Transverse colon (tissue), 4 donors: Measurements from ENCODE around the gene LYSMD2.
"Not testable (repeated sequence)": the region's sequence is repeated elsewhere in the genome, so short reads cannot be mapped to it uniquely, and the experiment has no call there.

ENCODE experiments used
- POLR2A ChIP-seq: fragments of 450-650 bp; IDR thresholded peaks from one replicate; pipeline ENCODE4 v1.6.1; 2016; ENCODE audit warnings: antibody characterized with exemption, mild to moderate bottlenecking, moderate library complexity
- POLR2AphosphoS5 ChIP-seq, 3 donors: sonication (generic); formaldehyde crosslinking; IDR thresholded peaks; one replicate each; pipeline ENCODE4 v1.6.1; 2016; ENCODE audit warnings: antibody characterized with exemption in 3 of 3
- TF ChIP-seq, protein P1 (sequence below), 5 experiments: fragments of 200-600 bp in 3 of 5; fragments of 450-650 bp in 2 of 5; sonication (generic) in 3 of 5; IDR thresholded peaks; 1 replicate in 2 of 5; 2 replicates in 3 of 5; pipeline ENCODE4 v1.5.1; 2016 to 2017; ENCODE audit warnings: antibody characterized with exemption in 5 of 5, inconsistent platforms in 3 of 5, mild to moderate bottlenecking in 2 of 5, moderate library complexity in 1 of 5

DNA sequence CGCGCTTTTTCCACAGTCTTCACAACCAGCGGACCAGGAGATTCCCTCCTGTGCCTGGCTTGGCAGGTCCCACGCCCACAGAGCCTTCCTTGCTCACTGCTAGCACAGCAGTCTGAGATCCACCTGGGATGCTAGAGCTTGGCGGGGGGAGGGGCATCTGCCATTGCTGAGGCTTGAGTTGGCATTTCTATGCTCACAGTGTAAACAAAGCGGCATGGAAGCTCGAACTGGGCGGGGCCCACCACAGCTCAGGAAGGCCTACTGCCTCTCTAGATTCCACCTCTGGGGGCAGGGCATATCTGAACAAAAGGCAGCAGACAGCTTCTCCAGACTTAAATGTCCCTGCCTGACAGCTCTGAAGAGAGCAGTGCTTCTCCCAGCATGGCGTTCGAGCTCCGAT, 49.7 kb upstream of the LYSMD2 start:
- TF ChIP-seq, protein P1, sequence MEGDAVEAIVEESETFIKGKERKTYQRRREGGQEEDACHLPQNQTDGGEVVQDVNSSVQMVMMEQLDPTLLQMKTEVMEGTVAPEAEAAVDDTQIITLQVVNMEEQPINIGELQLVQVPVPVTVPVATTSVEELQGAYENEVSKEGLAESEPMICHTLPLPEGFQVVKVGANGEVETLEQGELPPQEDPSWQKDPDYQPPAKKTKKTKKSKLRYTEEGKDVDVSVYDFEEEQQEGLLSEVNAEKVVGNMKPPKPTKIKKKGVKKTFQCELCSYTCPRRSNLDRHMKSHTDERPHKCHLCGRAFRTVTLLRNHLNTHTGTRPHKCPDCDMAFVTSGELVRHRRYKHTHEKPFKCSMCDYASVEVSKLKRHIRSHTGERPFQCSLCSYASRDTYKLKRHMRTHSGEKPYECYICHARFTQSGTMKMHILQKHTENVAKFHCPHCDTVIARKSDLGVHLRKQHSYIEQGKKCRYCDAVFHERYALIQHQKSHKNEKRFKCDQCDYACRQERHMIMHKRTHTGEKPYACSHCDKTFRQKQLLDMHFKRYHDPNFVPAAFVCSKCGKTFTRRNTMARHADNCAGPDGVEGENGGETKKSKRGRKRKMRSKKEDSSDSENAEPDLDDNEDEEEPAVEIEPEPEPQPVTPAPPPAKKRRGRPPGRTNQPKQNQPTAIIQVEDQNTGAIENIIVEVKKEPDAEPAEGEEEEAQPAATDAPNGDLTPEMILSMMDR (IDR thresholded peaks at IDR 0.05), result not testable (repeated sequence)
- not testable (repeated sequence) for TF ChIP-seq POLR2AphosphoS5 (IDR thresholded peaks at IDR 0.05); POLR2A
